ENCODE data around the gene USP14.

GRCh38 chr18:210075-210474 lies 51.7 kb downstream of the USP14 start:
- TF ChIP-seq POLR2A (IDR thresholded peaks at IDR 0.05; ENCODE audit: low read depth) (no peak), CTCF (IDR thresholded peaks at IDR 0.05) (no peak), POLR2AphosphoS5 (IDR thresholded peaks at IDR 0.05) (no peak), EP300 (IDR thresholded peaks at IDR 0.05) (no peak)

All from esophagus muscularis mucosa (tissue), 4 donors.